GM12872 (cell line): ENCODE measurements around the gene C10orf90.

ENCODE experiments used
- CTCF ChIP-seq: IDR thresholded peaks from 3 replicates; pipeline ENCODE4 v1.5.1; 2011; ENCODE audit warnings: low read depth, mild to moderate bottlenecking, low read length, moderate library complexity; ENCODE audit not compliant: insufficient read depth

C10orf90 gene

GRCh38 chr10:126397156-126397555, 273.3 kb downstream of the C10orf90 start:
- TF ChIP-seq CTCF, result no peak

GRCh38 chr10:126394948-126395347, 275.5 kb downstream of the C10orf90 start:
- TF ChIP-seq CTCF, result no peak

GRCh38 chr10:126393076-126393475, 277.4 kb downstream of the C10orf90 start:
- TF ChIP-seq CTCF, result no peak

- TF ChIP-seq CTCF, result no peak
Observed at GRCh38 chr10:126392469-126392868, 278.0 kb downstream of the C10orf90 start.

GRCh38 chr10:126392068-126392467, 278.4 kb downstream of the C10orf90 start:
- TF ChIP-seq CTCF, result no peak

GRCh38 chr10:126391192-126391885, 279.2 kb downstream of the C10orf90 start:
- no peak for TF ChIP-seq CTCF

- TF ChIP-seq CTCF, result no peak
Observed at GRCh38 chr10:126390324-126390723, 280.2 kb downstream of the C10orf90 start.
